H54 (cell line): ENCODE measurements around the gene CENPX.
"Not testable (repeated sequence)": the region's sequence is repeated elsewhere in the genome, so short reads cannot be mapped to it uniquely, and the experiment has no call there.

Source experiments
- DNase-seq: peaks from one replicate; pipeline ENCODE4 v3.0.0; 2011; ENCODE audit warnings: low spot score, mixed read lengths; ENCODE audit not compliant: insufficient read length
- FAIRE-seq: peaks from 3 replicates; lab custom pipeline; 2011; peaks lifted over from hg19 to GRCh38; lab: Jason Lieb, UNC
- POLR2A ChIP-seq: IDR thresholded peaks from 2 replicates; pipeline ENCODE4 v1.6.1; 2011; ENCODE audit warnings: low read depth, mild to moderate bottlenecking, low read length

The CENPX gene

GRCh38 chr17:81994593-81995462, 27.9 kb downstream of the CENPX start:
- DNase-seq, result no peak
- no peak for TF ChIP-seq POLR2A
- FAIRE-seq, result no peak

- TF ChIP-seq POLR2A, result no peak
- FAIRE-seq, result no peak
Measured at GRCh38 chr17:81993729-81994592, 28.7 kb downstream of the CENPX start.

GRCh38 chr17:81992306-81993102, 30.2 kb downstream of the CENPX start:
- FAIRE-seq (no peak), DNase-seq (no peak)
- TF ChIP-seq POLR2A, result no peak

More at GRCh38 chr17:81993729-81994592, 28.7 kb downstream of the CENPX start:
- DNase-seq, result no peak

GRCh38 chr17:81991684-81992305, 30.9 kb downstream of the CENPX start:
- DNase-seq (peak; percentile 95), FAIRE-seq (no peak)
- no peak for TF ChIP-seq POLR2A

GRCh38 chr17:81990836-81991683, 31.6 kb downstream of the CENPX start:
- FAIRE-seq (no peak), DNase-seq (no peak)
- no peak for TF ChIP-seq POLR2A

GRCh38 chr17:81987161-81987770, 35.4 kb downstream of the CENPX start:
- FAIRE-seq (no peak), DNase-seq (no peak)
- TF ChIP-seq POLR2A, result no peak

GRCh38 chr17:81986606-81987005, 36.1 kb downstream of the CENPX start:
- FAIRE-seq (no peak), DNase-seq (no peak)
- TF ChIP-seq POLR2A, result no peak

- TF ChIP-seq POLR2A, result no peak
- FAIRE-seq, result no peak
- no peak for DNase-seq
Measured at GRCh38 chr17:81984773-81985410, 37.8 kb downstream of the CENPX start.

GRCh38 chr17:81983639-81984373, 38.9 kb downstream of the CENPX start:
- FAIRE-seq, result no peak
- no peak for TF ChIP-seq POLR2A
- DNase-seq, result no peak

GRCh38 chr17:81983011-81983638, 39.6 kb downstream of the CENPX start:
- FAIRE-seq (no peak), DNase-seq (no peak)
- no peak for TF ChIP-seq POLR2A

GRCh38 chr17:81981511-81981910, 41.2 kb downstream of the CENPX start:
- DNase-seq, FAIRE-seq: not testable (repeated sequence)
